ENCODE data around the gene RFWD3. TPM values are rescaled to one million over a fixed set of nuclear protein-coding genes. Genes with fewer than 3 reads are reported as not detected.

RFWD3 gene
- total RNA-seq, 1 donor from 2014 or later, result 63.2 TPM

- peaks cover 14% of the 10 kb centered on the region for H3K36me3 Mint-ChIP-seq (ENCODE audit: low read depth)
Measured at GRCh38 chr16:74585846-74586443, 80.7 kb downstream of the RFWD3 start.

DNA sequence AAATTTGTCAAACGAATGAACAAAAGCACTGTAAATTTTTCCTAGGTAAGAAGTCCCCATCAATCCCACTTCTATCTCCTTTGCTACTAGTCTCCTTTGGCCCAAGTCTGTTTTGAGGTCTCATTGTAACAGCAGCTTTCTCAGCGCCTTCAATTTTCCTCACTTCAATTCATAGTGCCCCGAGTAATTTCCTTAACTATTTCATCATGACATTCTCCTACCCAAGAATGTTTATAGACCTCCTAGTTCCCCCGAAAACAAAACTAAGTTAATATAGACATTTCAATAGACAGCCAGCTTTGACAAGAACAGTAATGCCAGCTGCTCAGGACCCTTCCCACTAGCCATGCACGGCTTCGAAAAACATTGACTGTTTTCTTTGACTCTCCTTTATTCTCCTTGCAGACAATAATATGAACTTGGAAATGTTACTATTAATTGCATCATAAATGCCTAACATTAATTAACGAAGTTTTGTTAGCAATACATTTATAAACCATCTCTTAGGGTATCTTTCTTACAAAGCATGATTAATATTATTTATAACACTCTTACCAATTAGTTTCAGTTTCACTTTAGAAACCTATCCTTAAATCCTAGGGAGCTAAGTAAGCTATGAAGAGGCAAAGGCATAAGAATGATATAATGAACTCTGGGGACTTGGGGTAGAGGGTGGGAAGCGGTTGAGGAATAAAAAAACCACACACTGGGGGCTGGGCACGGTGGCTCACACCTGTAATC, 82.6 kb downstream of the RFWD3 start:
- H3K4me3 Mint-ChIP-seq, result no peak overlapping the region
- H3K27ac Mint-ChIP-seq, result no peak overlapping the region
- ChIA-PET POLR2A (interaction anchor here (0.9 kb wide), 1 partner anchor 23 kb away, joined by 3 read pairs; the partner anchor contains the start of gene GLG1), CTCF (no interaction called here)
- no peaks in the 10 kb centered on the region for H3K27me3 Mint-ChIP-seq
- DNase-seq (no peak), ATAC-seq (ENCODE audit: low read depth) (no peak)
- peaks cover 67% of the 10 kb centered on the region for H3K4me1 Mint-ChIP-seq
- H3K9me3 Mint-ChIP-seq, result no peaks in the 10 kb centered on the region
- intact Hi-C loops (cut with micrococcal nuclease), result no loop called here
- peaks cover 14% of the 10 kb centered on the region for H3K36me3 Mint-ChIP-seq (ENCODE audit: low read depth)
- no peak for TF ChIP-seq CTCF (IDR thresholded peaks at IDR 0.05)

More at GRCh38 chr16:74585846-74586443, 80.7 kb downstream of the RFWD3 start:
- intact Hi-C loops (cut with micrococcal nuclease), result no loop called here
- Mint-ChIP-seq H3K4me1 (peaks cover 66% of the 10 kb centered on the region), H3K27ac (no peak overlapping the region), H3K27me3 (no peaks in the 10 kb centered on the region), H3K9me3 (no peaks in the 10 kb centered on the region), H3K4me3 (no peak overlapping the region)
- DNase-seq, result no peak
- CTCF ChIA-PET, result interaction anchor here (1.3 kb wide), 1 partner anchor 37 kb away, joined by 3 read pairs; no protein-coding TSS in a partner anchor
- POLR2A ChIA-PET, result interaction anchor here (0.5 to 1.2 kb wide), 3 partner anchors 12 to 81 kb away, joined by 3 to 6 read pairs (median 3); partner anchors contain the start of genes GLG1 and RFWD3
- TF ChIP-seq CTCF (IDR thresholded peaks at IDR 0.05), result no peak
- no peak for ATAC-seq (ENCODE audit: low read depth)

- Mint-ChIP-seq H3K9me3 (no peaks in the 10 kb centered on the region), H3K27ac (no peak overlapping the region), H3K4me1 (peaks cover 70% of the 10 kb centered on the region), H3K4me3 (no peak overlapping the region), H3K36me3 (ENCODE audit: low read depth) (peaks cover 10% of the 10 kb centered on the region), H3K27me3 (no peaks in the 10 kb centered on the region)
- ChIA-PET POLR2A (no interaction called here), CTCF (no interaction called here)
- TF ChIP-seq CTCF (IDR thresholded peaks at IDR 0.05), result no peak
- no peak for DNase-seq
- intact Hi-C loops (cut with micrococcal nuclease), result no loop called here
- no peak for ATAC-seq (ENCODE audit: low read depth)
Measured at GRCh38 chr16:74582970-74583369, 83.7 kb downstream of the RFWD3 start.

DNA sequence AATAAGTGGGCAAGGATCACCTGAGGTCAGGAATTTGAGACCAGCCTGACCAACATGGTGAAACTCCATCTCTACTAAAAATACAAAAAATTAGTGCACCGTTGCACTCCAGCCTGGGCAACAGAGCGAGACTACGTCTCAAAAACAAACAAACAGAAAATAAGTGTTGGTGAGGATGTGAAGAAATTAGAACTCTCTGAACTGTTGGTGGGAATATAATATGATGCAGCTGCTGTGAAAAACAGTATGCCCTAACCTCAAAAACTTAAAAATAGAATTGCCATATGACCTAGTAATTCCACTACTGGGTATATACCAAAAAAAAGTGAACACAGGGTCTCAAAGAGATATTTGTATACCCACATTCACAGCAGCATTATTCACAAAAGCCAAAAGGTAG, 85.8 kb downstream of the RFWD3 start:
- H3K4me1 Mint-ChIP-seq, result peaks cover 62% of the 10 kb centered on the region
- ChIA-PET CTCF (no interaction called here), POLR2A (no interaction called here)
- H3K4me3 Mint-ChIP-seq, result no peak overlapping the region
- H3K27me3 Mint-ChIP-seq, result no peaks in the 10 kb centered on the region
- no peaks in the 10 kb centered on the region for H3K9me3 Mint-ChIP-seq
- H3K36me3 Mint-ChIP-seq (ENCODE audit: low read depth), result peaks cover 1% of the 10 kb centered on the region
- intact Hi-C loops (cut with micrococcal nuclease), result no loop called here
- DNase-seq (no peak), ATAC-seq (ENCODE audit: low read depth) (no peak)
- no peak for TF ChIP-seq CTCF (IDR thresholded peaks at IDR 0.05)
- no peak overlapping the region for H3K27ac Mint-ChIP-seq

GRCh38 chr16:74578838-74579237, 87.8 kb downstream of the RFWD3 start:
- ChIA-PET CTCF (interaction anchor here (1.1 kb wide), 1 partner anchor 44 kb away, joined by 3 read pairs; no protein-coding TSS in a partner anchor), POLR2A (interaction anchor here (1.0 to 1.5 kb wide), 2 partner anchors 8 to 28 kb away, joined by 3 to 7 read pairs; partner anchors contain the start of gene GLG1)
- ATAC-seq (ENCODE audit: low read depth) (no peak), DNase-seq (no peak)
- H3K9me3 Mint-ChIP-seq, result no peaks in the 10 kb centered on the region
- H3K4me3 Mint-ChIP-seq, result no peak overlapping the region
- peaks cover 66% of the 10 kb centered on the region for H3K4me1 Mint-ChIP-seq
- peaks cover 9% of the 10 kb centered on the region for H3K36me3 Mint-ChIP-seq (ENCODE audit: low read depth)
- no peak overlapping the region for H3K27ac Mint-ChIP-seq
- TF ChIP-seq CTCF (IDR thresholded peaks at IDR 0.05), result no peak
- intact Hi-C loops (cut with micrococcal nuclease), result no loop called here
- H3K27me3 Mint-ChIP-seq, result no peaks in the 10 kb centered on the region

All from activated B cell treated with CpG ODN at 0.5 μM for 24 hours (primary cell).